Measurements from ENCODE around the gene NBEA.

The NBEA gene

DNA sequence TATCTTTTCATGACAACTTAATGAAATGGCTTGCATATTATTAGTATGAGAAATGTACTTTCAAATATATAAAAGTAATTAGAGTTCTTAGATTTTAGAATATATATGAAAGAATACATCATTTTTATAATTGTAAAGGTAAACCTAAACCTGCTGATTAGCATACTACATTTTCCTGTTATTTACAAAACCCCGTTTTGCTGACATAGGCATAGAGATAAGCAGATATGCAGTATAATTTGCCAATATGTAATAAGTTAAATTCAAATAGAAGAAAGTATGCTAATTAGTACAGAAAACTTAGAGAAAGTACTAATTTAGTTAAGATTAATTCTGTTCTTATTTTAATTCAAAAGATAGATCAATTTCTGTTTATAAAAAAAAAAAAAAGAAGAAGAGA is 513.0 kb downstream of the NBEA start:
- Histone ChIP-seq H3K27ac (replicated peaks) (no peak overlapping the region), H3K27me3 (ENCODE audit: insufficient read depth, poor library complexity, severe bottlenecking) (no peaks in the 10 kb centered on the region), H3K4me3 (replicated peaks; ENCODE audit: insufficient read depth, low read length) (no peak overlapping the region)
- TF ChIP-seq POLR2AphosphoS5 (IDR thresholded peaks at IDR 0.05; ENCODE audit: low read depth) (no peak), GABPA (IDR thresholded peaks at IDR 0.05; ENCODE audit: low read depth) (no peak)
- DNase-seq (ENCODE audit: low read depth in 1 of 2, low spot score in 1 of 2): no peak

DNA sequence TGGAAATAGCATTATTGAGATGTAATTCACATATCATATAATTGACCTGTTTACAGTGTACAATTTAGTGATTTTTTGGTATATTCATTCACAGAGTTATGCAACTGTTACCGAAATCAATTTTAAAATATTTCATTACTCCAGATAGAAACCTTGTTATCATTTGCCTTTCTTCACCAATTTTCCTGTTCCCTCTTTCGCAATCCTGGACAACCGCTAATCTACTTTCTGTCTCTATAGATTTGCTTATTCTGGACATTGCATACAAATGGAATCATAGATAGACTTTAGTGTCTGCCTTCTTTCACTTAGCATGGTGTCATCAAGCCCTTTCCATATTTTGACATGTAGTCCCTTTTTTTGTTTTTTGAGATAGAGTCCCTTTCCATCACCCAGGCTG is 515.2 kb downstream of the NBEA start:
- Histone ChIP-seq H3K4me3 (replicated peaks; ENCODE audit: insufficient read depth, low read length) (no peak overlapping the region), H3K27ac (replicated peaks) (no peak overlapping the region), H3K27me3 (ENCODE audit: insufficient read depth, poor library complexity, severe bottlenecking) (no peaks in the 10 kb centered on the region)
- DNase-seq (ENCODE audit: low read depth in 1 of 2, low spot score in 1 of 2): no peak
- TF ChIP-seq POLR2AphosphoS5 (IDR thresholded peaks at IDR 0.05; ENCODE audit: low read depth) (no peak), GABPA (IDR thresholded peaks at IDR 0.05; ENCODE audit: low read depth) (no peak), SPI1 (IDR thresholded peaks at IDR 0.05; ENCODE audit: borderline replicate concordance, low read depth) (no peak)
- TF ChIP-seq, protein P1, sequence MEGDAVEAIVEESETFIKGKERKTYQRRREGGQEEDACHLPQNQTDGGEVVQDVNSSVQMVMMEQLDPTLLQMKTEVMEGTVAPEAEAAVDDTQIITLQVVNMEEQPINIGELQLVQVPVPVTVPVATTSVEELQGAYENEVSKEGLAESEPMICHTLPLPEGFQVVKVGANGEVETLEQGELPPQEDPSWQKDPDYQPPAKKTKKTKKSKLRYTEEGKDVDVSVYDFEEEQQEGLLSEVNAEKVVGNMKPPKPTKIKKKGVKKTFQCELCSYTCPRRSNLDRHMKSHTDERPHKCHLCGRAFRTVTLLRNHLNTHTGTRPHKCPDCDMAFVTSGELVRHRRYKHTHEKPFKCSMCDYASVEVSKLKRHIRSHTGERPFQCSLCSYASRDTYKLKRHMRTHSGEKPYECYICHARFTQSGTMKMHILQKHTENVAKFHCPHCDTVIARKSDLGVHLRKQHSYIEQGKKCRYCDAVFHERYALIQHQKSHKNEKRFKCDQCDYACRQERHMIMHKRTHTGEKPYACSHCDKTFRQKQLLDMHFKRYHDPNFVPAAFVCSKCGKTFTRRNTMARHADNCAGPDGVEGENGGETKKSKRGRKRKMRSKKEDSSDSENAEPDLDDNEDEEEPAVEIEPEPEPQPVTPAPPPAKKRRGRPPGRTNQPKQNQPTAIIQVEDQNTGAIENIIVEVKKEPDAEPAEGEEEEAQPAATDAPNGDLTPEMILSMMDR (IDR thresholded peaks at IDR 0.05; ENCODE audit: insufficient read depth, low read length): no peak
- TF ChIP-seq, protein P2, sequence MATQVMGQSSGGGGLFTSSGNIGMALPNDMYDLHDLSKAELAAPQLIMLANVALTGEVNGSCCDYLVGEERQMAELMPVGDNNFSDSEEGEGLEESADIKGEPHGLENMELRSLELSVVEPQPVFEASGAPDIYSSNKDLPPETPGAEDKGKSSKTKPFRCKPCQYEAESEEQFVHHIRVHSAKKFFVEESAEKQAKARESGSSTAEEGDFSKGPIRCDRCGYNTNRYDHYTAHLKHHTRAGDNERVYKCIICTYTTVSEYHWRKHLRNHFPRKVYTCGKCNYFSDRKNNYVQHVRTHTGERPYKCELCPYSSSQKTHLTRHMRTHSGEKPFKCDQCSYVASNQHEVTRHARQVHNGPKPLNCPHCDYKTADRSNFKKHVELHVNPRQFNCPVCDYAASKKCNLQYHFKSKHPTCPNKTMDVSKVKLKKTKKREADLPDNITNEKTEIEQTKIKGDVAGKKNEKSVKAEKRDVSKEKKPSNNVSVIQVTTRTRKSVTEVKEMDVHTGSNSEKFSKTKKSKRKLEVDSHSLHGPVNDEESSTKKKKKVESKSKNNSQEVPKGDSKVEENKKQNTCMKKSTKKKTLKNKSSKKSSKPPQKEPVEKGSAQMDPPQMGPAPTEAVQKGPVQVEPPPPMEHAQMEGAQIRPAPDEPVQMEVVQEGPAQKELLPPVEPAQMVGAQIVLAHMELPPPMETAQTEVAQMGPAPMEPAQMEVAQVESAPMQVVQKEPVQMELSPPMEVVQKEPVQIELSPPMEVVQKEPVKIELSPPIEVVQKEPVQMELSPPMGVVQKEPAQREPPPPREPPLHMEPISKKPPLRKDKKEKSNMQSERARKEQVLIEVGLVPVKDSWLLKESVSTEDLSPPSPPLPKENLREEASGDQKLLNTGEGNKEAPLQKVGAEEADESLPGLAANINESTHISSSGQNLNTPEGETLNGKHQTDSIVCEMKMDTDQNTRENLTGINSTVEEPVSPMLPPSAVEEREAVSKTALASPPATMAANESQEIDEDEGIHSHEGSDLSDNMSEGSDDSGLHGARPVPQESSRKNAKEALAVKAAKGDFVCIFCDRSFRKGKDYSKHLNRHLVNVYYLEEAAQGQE (IDR thresholded peaks at IDR 0.05; ENCODE audit: insufficient replicate concordance, low read depth): no peak

DNA sequence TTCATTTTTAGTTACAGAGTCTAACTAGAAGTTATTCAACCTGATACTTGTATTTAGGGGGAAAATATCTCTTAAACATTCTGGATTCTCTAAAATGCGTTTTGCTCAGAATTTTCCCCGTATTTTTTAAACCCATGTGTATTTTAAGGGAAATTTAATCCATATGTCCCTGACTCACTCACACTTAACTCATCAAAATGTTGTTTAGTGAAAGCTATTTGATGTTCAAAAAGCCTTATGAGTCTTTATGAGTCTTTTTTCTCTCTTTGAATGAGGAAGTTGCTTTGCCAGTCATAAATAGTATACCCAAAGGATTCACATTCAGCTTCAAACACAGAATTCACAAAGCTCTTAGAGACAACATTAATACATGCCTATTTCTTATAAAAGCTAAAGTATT is 518.0 kb downstream of the NBEA start:
- Histone ChIP-seq H3K4me3 (replicated peaks; ENCODE audit: insufficient read depth, low read length) (no peak overlapping the region), H3K27ac (replicated peaks) (no peak overlapping the region), H3K27me3 (ENCODE audit: insufficient read depth, poor library complexity, severe bottlenecking) (no peaks in the 10 kb centered on the region)
- no peak for DNase-seq (ENCODE audit: low read depth in 1 of 2, low spot score in 1 of 2)
- TF ChIP-seq GABPA (IDR thresholded peaks at IDR 0.05; ENCODE audit: low read depth) (no peak), POLR2AphosphoS5 (IDR thresholded peaks at IDR 0.05; ENCODE audit: low read depth) (no peak), SPI1 (IDR thresholded peaks at IDR 0.05; ENCODE audit: borderline replicate concordance, low read depth) (no peak)
- TF ChIP-seq, protein P1 (IDR thresholded peaks at IDR 0.05; ENCODE audit: insufficient read depth, low read length): no peak
- TF ChIP-seq, protein P2 (IDR thresholded peaks at IDR 0.05; ENCODE audit: insufficient replicate concordance, low read depth): no peak

DNA sequence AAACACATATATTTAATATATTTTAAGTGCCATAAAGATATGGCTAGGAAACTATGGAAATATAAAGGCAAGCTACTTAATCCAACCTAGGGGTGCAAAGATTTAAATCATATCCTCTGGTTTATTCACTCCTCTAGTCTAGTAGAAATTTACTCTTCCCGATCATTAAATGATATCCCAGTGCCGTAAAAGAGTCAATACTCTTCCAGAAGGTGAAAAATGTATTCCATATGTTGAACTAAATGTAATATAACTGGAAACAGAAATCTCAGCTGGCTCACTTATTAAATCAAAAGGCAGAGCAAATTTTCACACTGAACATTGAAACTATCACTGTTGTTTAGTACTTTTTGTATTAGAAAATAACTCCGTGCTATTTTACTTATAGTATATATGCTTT is 523.3 kb downstream of the NBEA start:
- Histone ChIP-seq H3K4me3 (replicated peaks; ENCODE audit: insufficient read depth, low read length) (no peak overlapping the region), H3K27me3 (ENCODE audit: insufficient read depth, poor library complexity, severe bottlenecking) (peaks cover 8% of the 10 kb centered on the region), H3K27ac (replicated peaks) (no peak overlapping the region)
- no peak for DNase-seq (ENCODE audit: low read depth in 1 of 2, low spot score in 1 of 2)
- TF ChIP-seq GABPA (IDR thresholded peaks at IDR 0.05; ENCODE audit: low read depth): no peak
- TF ChIP-seq, protein P1 (IDR thresholded peaks at IDR 0.05; ENCODE audit: insufficient read depth, low read length): no peak
- TF ChIP-seq, protein P2 (IDR thresholded peaks at IDR 0.05; ENCODE audit: insufficient replicate concordance, low read depth): no peak
- no peak for TF ChIP-seq SPI1 (IDR thresholded peaks at IDR 0.05; ENCODE audit: borderline replicate concordance, low read depth)
- TF ChIP-seq POLR2AphosphoS5 (IDR thresholded peaks at IDR 0.05; ENCODE audit: low read depth): no peak
